ENCODE data around the gene ELMOD3. TPM values are rescaled to one million over a fixed set of nuclear protein-coding genes. Genes with fewer than 3 reads are reported as not detected.
A peak's percentile ranks its signal among the peaks of the same experiment; 100 is the strongest.
"Not testable (repeated sequence)": the region's sequence is repeated elsewhere in the genome, so short reads cannot be mapped to it uniquely, and the experiment has no call there.

ELMOD3 gene
- total and polyA plus RNA-seq, 4 donors, result 9.5 to 38.3 (median 21.8) TPM

GRCh38 chr2:85340034-85340892 is 14.3 kb upstream of the ELMOD3 start:
- no peaks in the 10 kb centered on the region for H3K27me3 ChIP-seq (ENCODE audit: control insufficient read depth in 1 of 2, insufficient read depth in 2 of 2, low read length in 1 of 2)
- H3K4me3 ChIP-seq (ENCODE audit: low read length in 2 of 2), result no peak overlapping the region
- H3K36me3 ChIP-seq (ENCODE audit: control insufficient read depth in 1 of 2, insufficient read depth in 2 of 2, low read length in 1 of 2), result no peaks in the 10 kb centered on the region
- 11 to 14% methylated on average over 13 of the region's 13 CpGs for WGBS, 2 donors
- intact Hi-C loops (cut with DNase I), result no loop called here
- no peaks in the 10 kb centered on the region for H3K4me1 ChIP-seq (ENCODE audit: control insufficient read depth in 1 of 2, insufficient read depth in 2 of 2, low read length in 2 of 2)
- H3K9me3 ChIP-seq (ENCODE audit: control insufficient read depth, low read length), result no peaks in the 10 kb centered on the region
- DNase-seq (no peak), ATAC-seq (ENCODE audit: low FRiP score) (peak; percentile 36)
- no peak overlapping the region for H3K27ac ChIP-seq (ENCODE audit: low read depth in 1 of 2, low read length in 2 of 2)

- H3K27ac ChIP-seq (ENCODE audit: low read depth in 1 of 2, low read length in 2 of 2), result no peak overlapping the region
- H3K4me1 ChIP-seq (ENCODE audit: control insufficient read depth in 1 of 2, insufficient read depth in 2 of 2, low read length in 2 of 2), result no peaks in the 10 kb centered on the region
- WGBS, 2 donors, result 91 to 93% methylated on average over 30 of the region's 30 CpGs
- no peak overlapping the region for H3K4me3 ChIP-seq (ENCODE audit: low read length in 2 of 2)
- intact Hi-C loops (cut with DNase I), result no loop called here
- H3K27me3 ChIP-seq (ENCODE audit: control insufficient read depth in 1 of 2, insufficient read depth in 2 of 2, low read length in 1 of 2), result no peaks in the 10 kb centered on the region
- DNase-seq (no peak), ATAC-seq (ENCODE audit: low FRiP score) (no peak)
- no peaks in the 10 kb centered on the region for H3K36me3 ChIP-seq (ENCODE audit: control insufficient read depth in 1 of 2, insufficient read depth in 2 of 2, low read length in 1 of 2)
- no peaks in the 10 kb centered on the region for H3K9me3 ChIP-seq (ENCODE audit: control insufficient read depth, low read length)
Measured at GRCh38 chr2:85341269-85342029, 13.1 kb upstream of the ELMOD3 start.

- H3K4me3 ChIP-seq (ENCODE audit: low read length in 2 of 2), result no peak overlapping the region
- WGBS, 2 donors, result 84 to 87% methylated on average over 3 of the region's 3 CpGs
- no peak overlapping the region for H3K27ac ChIP-seq (ENCODE audit: low read depth in 1 of 2, low read length in 2 of 2)
- no peaks in the 10 kb centered on the region for H3K9me3 ChIP-seq (ENCODE audit: control insufficient read depth, low read length)
- ATAC-seq (ENCODE audit: low FRiP score), result no peak
- no peaks in the 10 kb centered on the region for H3K27me3 ChIP-seq (ENCODE audit: control insufficient read depth in 1 of 2, insufficient read depth in 2 of 2, low read length in 1 of 2)
- intact Hi-C loops (cut with DNase I), result no loop called here
- no peak for DNase-seq
- peaks cover 0 to 2% of the 10 kb centered on the region in 2 donors for H3K36me3 ChIP-seq (ENCODE audit: control insufficient read depth in 1 of 2, insufficient read depth in 2 of 2, low read length in 1 of 2)
- H3K4me1 ChIP-seq (ENCODE audit: control insufficient read depth in 1 of 2, insufficient read depth in 2 of 2, low read length in 2 of 2), result no peaks in the 10 kb centered on the region
Measured at GRCh38 chr2:85342156-85342555, 12.4 kb upstream of the ELMOD3 start.

- H3K9me3 ChIP-seq (ENCODE audit: control insufficient read depth, low read length); intact Hi-C loops (cut with DNase I); H3K4me1 ChIP-seq (ENCODE audit: control insufficient read depth in 1 of 2, insufficient read depth in 2 of 2, low read length in 2 of 2); H3K27me3 ChIP-seq (ENCODE audit: control insufficient read depth in 1 of 2, insufficient read depth in 2 of 2, low read length in 1 of 2); DNase-seq; H3K27ac ChIP-seq (ENCODE audit: low read depth in 1 of 2, low read length in 2 of 2); H3K36me3 ChIP-seq (ENCODE audit: control insufficient read depth in 1 of 2, insufficient read depth in 2 of 2, low read length in 1 of 2); H3K4me3 ChIP-seq (ENCODE audit: low read length in 2 of 2): not testable (repeated sequence)
- peak; percentile 3 for ATAC-seq (ENCODE audit: low FRiP score)
- 91% methylated on average over 10 of the region's 10 CpGs for WGBS, 2 donors
Measured at GRCh38 chr2:85343207-85343895, 11.2 kb upstream of the ELMOD3 start.

- 84 to 87% methylated on average over 14 of the region's 14 CpGs for WGBS, 2 donors
Measured at GRCh38 chr2:85344356-85344954, 10.1 kb upstream of the ELMOD3 start.

GRCh38 chr2:85347599-85347998 is 7.0 kb upstream of the ELMOD3 start:
- Histone ChIP-seq H3K36me3 (ENCODE audit: control insufficient read depth in 1 of 2, insufficient read depth in 2 of 2, low read length in 1 of 2) (peaks cover 0 to 2% of the 10 kb centered on the region in 2 donors), H3K27me3 (ENCODE audit: control insufficient read depth in 1 of 2, insufficient read depth in 2 of 2, low read length in 1 of 2) (no peaks in the 10 kb centered on the region), H3K4me3 (ENCODE audit: low read length in 2 of 2) (no peak overlapping the region), H3K27ac (ENCODE audit: low read depth in 1 of 2, low read length in 2 of 2) (no peak overlapping the region), H3K9me3 (ENCODE audit: control insufficient read depth, low read length) (no peaks in the 10 kb centered on the region), H3K4me1 (ENCODE audit: control insufficient read depth in 1 of 2, insufficient read depth in 2 of 2, low read length in 2 of 2) (no peaks in the 10 kb centered on the region)
- WGBS, 2 donors, result 80 to 84% methylated on average over 3 of the region's 3 CpGs
- intact Hi-C loops (cut with DNase I), result no loop called here
- DNase-seq, result no peak
- no peak for ATAC-seq (ENCODE audit: low FRiP score)

More at GRCh38 chr2:85344356-85344954, 10.1 kb upstream of the ELMOD3 start:
- ATAC-seq (ENCODE audit: low FRiP score) (no peak), DNase-seq (no peak)
- no peaks in the 10 kb centered on the region for H3K4me1 ChIP-seq (ENCODE audit: control insufficient read depth in 1 of 2, insufficient read depth in 2 of 2, low read length in 2 of 2)
- H3K36me3 ChIP-seq (ENCODE audit: control insufficient read depth in 1 of 2, insufficient read depth in 2 of 2, low read length in 1 of 2), result peaks cover 0 to 2% of the 10 kb centered on the region in 2 donors
- H3K4me3 ChIP-seq (ENCODE audit: low read length in 2 of 2), result no peak overlapping the region
- intact Hi-C loops (cut with DNase I), result no loop called here
- no peaks in the 10 kb centered on the region for H3K27me3 ChIP-seq (ENCODE audit: control insufficient read depth in 1 of 2, insufficient read depth in 2 of 2, low read length in 1 of 2)
- no peak overlapping the region for H3K27ac ChIP-seq (ENCODE audit: low read depth in 1 of 2, low read length in 2 of 2)
- H3K9me3 ChIP-seq (ENCODE audit: control insufficient read depth, low read length), result no peaks in the 10 kb centered on the region

GRCh38 chr2:85353876-85354285 is 688 bp upstream of the ELMOD3 start:
- peak overlapping the region; percentile 66 to 75 for H3K4me3 ChIP-seq (ENCODE audit: low read length in 2 of 2)
- H3K27me3 ChIP-seq (ENCODE audit: control insufficient read depth in 1 of 2, insufficient read depth in 2 of 2, low read length in 1 of 2), result no peaks in the 10 kb centered on the region
- H3K4me1 ChIP-seq (ENCODE audit: control insufficient read depth in 1 of 2, insufficient read depth in 2 of 2, low read length in 2 of 2), result peaks cover 0 to 2% of the 10 kb centered on the region in 2 donors
- peak overlapping the region in 1 of 2 donors; percentile 9 for H3K27ac ChIP-seq (ENCODE audit: low read depth in 1 of 2, low read length in 2 of 2)
- DNase-seq, result no peak
- intact Hi-C loops (cut with DNase I), result loop anchor here in 1 of 2 donors (2.0 kb wide), 1 partner anchor 25 kb away; no protein-coding TSS in a partner anchor
- 11 to 12% methylated on average over 16 of the region's 16 CpGs for WGBS, 2 donors
- ATAC-seq (ENCODE audit: low FRiP score), result peak; percentile 16
- no peaks in the 10 kb centered on the region for H3K9me3 ChIP-seq (ENCODE audit: control insufficient read depth, low read length)
- no peaks in the 10 kb centered on the region for H3K36me3 ChIP-seq (ENCODE audit: control insufficient read depth in 1 of 2, insufficient read depth in 2 of 2, low read length in 1 of 2)

- intact Hi-C loops (cut with DNase I), result loop anchor here in 1 of 2 donors (2.0 kb wide), 1 partner anchor 26 kb away; no protein-coding TSS in a partner anchor
- H3K27me3 ChIP-seq (ENCODE audit: control insufficient read depth in 1 of 2, insufficient read depth in 2 of 2, low read length in 1 of 2), result no peaks in the 10 kb centered on the region
- no peaks in the 10 kb centered on the region for H3K9me3 ChIP-seq (ENCODE audit: control insufficient read depth, low read length)
- H3K4me3 ChIP-seq (ENCODE audit: low read length in 2 of 2), result peak overlapping the region; percentile 53 to 55
- H3K36me3 ChIP-seq (ENCODE audit: control insufficient read depth in 1 of 2, insufficient read depth in 2 of 2, low read length in 1 of 2), result no peaks in the 10 kb centered on the region
- peak overlapping the region in 1 of 2 donors; percentile 0 for H3K27ac ChIP-seq (ENCODE audit: low read depth in 1 of 2, low read length in 2 of 2)
- 7 to 8% methylated on average over 10 of the region's 10 CpGs for WGBS, 2 donors
- ATAC-seq (ENCODE audit: low FRiP score) (no peak), DNase-seq (no peak)
- H3K4me1 ChIP-seq (ENCODE audit: control insufficient read depth in 1 of 2, insufficient read depth in 2 of 2, low read length in 2 of 2), result peaks cover 0 to 2% of the 10 kb centered on the region in 2 donors
Measured at GRCh38 chr2:85355073-85355410, 473 bp downstream of the ELMOD3 start.
